ENCODE data around the gene TAGLN3. TPM values are rescaled to one million over a fixed set of nuclear protein-coding genes. Genes with fewer than 3 reads are reported as not detected.

The TAGLN3 gene
- total and polyA plus RNA-seq, 3 donors from 2014 or later = 0.37 TPM; not detected in 2

- no peak overlapping the region for H3K27ac ChIP-seq
- no peaks in the 10 kb centered on the region for H3K27me3 ChIP-seq
- no peaks in the 10 kb centered on the region for H3K9me3 ChIP-seq
- TF ChIP-seq POLR2A (IDR thresholded peaks at IDR 0.05) (no peak), CTCF (IDR thresholded peaks at IDR 0.05) (no peak)
- no peak overlapping the region for H3K4me3 ChIP-seq
- no peak for DNase-seq
- H3K36me3 ChIP-seq (ENCODE audit: low read depth, missing control alignments) = no peaks in the 10 kb centered on the region
- intact Hi-C loops (cut with DNase I; ENCODE audit: low total_unique reads) = no loop called here
- 78 to 83% methylated on average over 4 of the region's 4 CpGs for whole genome bisulfite sequencing, 2 donors
- H3K4me1 ChIP-seq = peaks cover 10% of the 10 kb centered on the region
Observed at GRCh38 chr3:112003321-112004080, 4.8 kb downstream of the TAGLN3 start.

- Histone ChIP-seq H3K4me1 (peaks cover 4% of the 10 kb centered on the region), H3K27me3 (no peaks in the 10 kb centered on the region), H3K27ac (no peak overlapping the region), H3K36me3 (ENCODE audit: low read depth, missing control alignments) (no peaks in the 10 kb centered on the region), H3K4me3 (no peak overlapping the region), H3K9me3 (no peaks in the 10 kb centered on the region)
- no peak for DNase-seq
- WGBS, 2 donors = 80 to 85% methylated on average over 2 of the region's 2 CpGs
- intact Hi-C loops (cut with DNase I; ENCODE audit: low total_unique reads) = no loop called here
- no peak for TF ChIP-seq POLR2A (IDR thresholded peaks at IDR 0.05)
- no peak for TF ChIP-seq CTCF (IDR thresholded peaks at IDR 0.05)
Observed at GRCh38 chr3:112004187-112004586, 5.5 kb downstream of the TAGLN3 start.

GRCh38 chr3:112004669-112005068 lies 5.9 kb downstream of the TAGLN3 start:
- no peaks in the 10 kb centered on the region for H3K27me3 ChIP-seq
- TF ChIP-seq CTCF (IDR thresholded peaks at IDR 0.05) = no peak
- TF ChIP-seq POLR2A (IDR thresholded peaks at IDR 0.05) = no peak
- no peaks in the 10 kb centered on the region for H3K4me1 ChIP-seq
- no peak for DNase-seq
- H3K36me3 ChIP-seq (ENCODE audit: low read depth, missing control alignments) = no peaks in the 10 kb centered on the region
- WGBS, 2 donors = 94 to 97% methylated on average over 2 of the region's 2 CpGs
- H3K9me3 ChIP-seq = no peaks in the 10 kb centered on the region
- H3K4me3 ChIP-seq = no peak overlapping the region
- intact Hi-C loops (cut with DNase I; ENCODE audit: low total_unique reads) = no loop called here
- no peak overlapping the region for H3K27ac ChIP-seq

GRCh38 chr3:112005091-112005672 lies 6.5 kb downstream of the TAGLN3 start:
- no peak for TF ChIP-seq POLR2A (IDR thresholded peaks at IDR 0.05)
- 73 to 83% methylated on average over 4 of the region's 4 CpGs for WGBS, 2 donors
- Histone ChIP-seq H3K27me3 (no peaks in the 10 kb centered on the region), H3K4me3 (no peak overlapping the region), H3K27ac (no peak overlapping the region), H3K9me3 (no peaks in the 10 kb centered on the region), H3K4me1 (no peaks in the 10 kb centered on the region), H3K36me3 (ENCODE audit: low read depth, missing control alignments) (no peaks in the 10 kb centered on the region)
- intact Hi-C loops (cut with DNase I; ENCODE audit: low total_unique reads) = no loop called here
- DNase-seq = no peak

GRCh38 chr3:112007633-112008032 lies 8.9 kb downstream of the TAGLN3 start:
- Histone ChIP-seq H3K36me3 (ENCODE audit: low read depth, missing control alignments) (no peaks in the 10 kb centered on the region), H3K9me3 (no peaks in the 10 kb centered on the region), H3K27ac (no peak overlapping the region), H3K4me3 (no peak overlapping the region), H3K27me3 (no peaks in the 10 kb centered on the region), H3K4me1 (no peaks in the 10 kb centered on the region)
- intact Hi-C loops (cut with DNase I; ENCODE audit: low total_unique reads) = no loop called here
- WGBS, 2 donors = 42 to 44% methylated on average over 1 of the region's 1 CpG
- DNase-seq = no peak
- TF ChIP-seq CTCF (IDR thresholded peaks at IDR 0.05) (no peak), POLR2A (IDR thresholded peaks at IDR 0.05) (no peak)

Measured in testis (tissue), 3 donors.